HT-29 (cell line): Measurements from ENCODE around the gene RAB3IL1. TPM values are rescaled to one million over a fixed set of nuclear protein-coding genes. Genes with fewer than 3 reads are reported as not detected.

Source experiments
- DNase-seq: peaks from one replicate; pipeline ENCODE4 v3.0.0-alpha.2; 2015; ENCODE audit warnings: low spot score
- total RNA-seq: library from RNA; depleted of rRNA; stranded (reverse); fragments of >200 nt; shearing (Covaris generic); gene quantifications from 2 replicates; pipeline ENCODE4 v1.2.3, GENCODE V29; 2014

RAB3IL1 gene
- total RNA-seq, 1 experiment from 2014 or later, result 1.6 TPM

- DNase-seq, result no peak
Observed at GRCh38 chr11:61868571-61869428, 48.6 kb downstream of the RAB3IL1 start.

- no peak for DNase-seq
Observed at GRCh38 chr11:61866958-61867343, 50.4 kb downstream of the RAB3IL1 start.

- DNase-seq, result no peak
Observed at GRCh38 chr11:61866231-61866957, 51.0 kb downstream of the RAB3IL1 start.

GRCh38 chr11:61864814-61865775 is 52.3 kb downstream of the RAB3IL1 start:
- no peak for DNase-seq

GRCh38 chr11:61863548-61864081 is 53.8 kb downstream of the RAB3IL1 start:
- DNase-seq, result no peak

GRCh38 chr11:61862714-61863547 is 54.4 kb downstream of the RAB3IL1 start:
- DNase-seq, result no peak

- DNase-seq, result no peak
Observed at GRCh38 chr11:61861634-61862033, 55.7 kb downstream of the RAB3IL1 start.

GRCh38 chr11:61860054-61860903 is 57.1 kb downstream of the RAB3IL1 start:
- peak; percentile 61 for DNase-seq

- no peak for DNase-seq
Observed at GRCh38 chr11:61855939-61856680, 61.3 kb downstream of the RAB3IL1 start.

- DNase-seq, result no peak
Observed at GRCh38 chr11:61854966-61855714, 62.2 kb downstream of the RAB3IL1 start.

- DNase-seq, result no peak
Observed at GRCh38 chr11:61854206-61854895, 63.0 kb downstream of the RAB3IL1 start.

GRCh38 chr11:61853698-61854169 is 63.6 kb downstream of the RAB3IL1 start:
- no peak for DNase-seq

GRCh38 chr11:61851900-61852295 is 65.5 kb downstream of the RAB3IL1 start:
- no peak for DNase-seq

GRCh38 chr11:61851113-61851899 is 66.1 kb downstream of the RAB3IL1 start:
- DNase-seq, result no peak

- DNase-seq, result no peak
Observed at GRCh38 chr11:61850687-61851086, 66.7 kb downstream of the RAB3IL1 start.

GRCh38 chr11:61848631-61849030 is 68.7 kb downstream of the RAB3IL1 start:
- no peak for DNase-seq
